BJ (cell line): Measurements from ENCODE around the gene LRBA. TPM values are rescaled to one million over a fixed set of nuclear protein-coding genes. Genes with fewer than 3 reads are reported as not detected.
"Not testable (repeated sequence)": the region's sequence is repeated elsewhere in the genome, so short reads cannot be mapped to it uniquely, and the experiment has no call there.

Experiments
- CTCF ChIA-PET: fragments of 350-600 bp; formaldehyde crosslinking; extraction: SDS; loops from one replicate; lab custom pipeline; 2021; ENCODE audit warnings: antibody characterized with exemption, inconsistent platforms; lab: Yijun Ruan, JAX
- POLR2A ChIA-PET: fragments of 300-600 bp; sonication (Branson Sonifier 250); formaldehyde crosslinking; extraction: SDS; loops from one replicate; lab custom pipeline; 2021; ENCODE audit warnings: antibody characterized with exemption; lab: Charles Lee
- DNase-seq: peaks from one replicate; pipeline ENCODE4 v3.0.0-alpha.2; 2011; ENCODE audit warnings: low read depth
- H3K27me3 ChIP-seq: 2 replicates; pipeline ENCODE4 v1.6.0; 2011; ENCODE audit warnings: low read length; ENCODE audit not compliant: control insufficient read depth, insufficient read depth
- H3K36me3 ChIP-seq: 2 replicates; pipeline ENCODE4 v1.5.1; 2011; ENCODE audit warnings: low read length; ENCODE audit not compliant: control insufficient read depth, insufficient read depth
- H3K4me3 ChIP-seq: 2 replicates; pipeline ENCODE4 v1.5.1; 2011; ENCODE audit warnings: low read depth, mild to moderate bottlenecking, control low read depth, low read length
- CTCF ChIP-seq: IDR thresholded peaks from 2 replicates; pipeline ENCODE4 v1.5.1; 2011; ENCODE audit warnings: low read depth, mild to moderate bottlenecking, control low read depth, inconsistent platforms, low read length, moderate library complexity; ENCODE audit not compliant: insufficient read depth
- polyA plus RNA-seq: library from polyadenylated mRNA; depleted of rRNA; stranded (reverse); fragments of >200 nt; gene quantifications from 2 replicates; pipeline ENCODE4 v1.2.3, GENCODE V29; 2011

LRBA gene
- polyA plus RNA-seq, 1 experiment: 8.2 TPM

- CTCF ChIA-PET: no interaction called here
- no peak overlapping the region for H3K4me3 ChIP-seq
- DNase-seq: no peak
- TF ChIP-seq CTCF: no peak
- H3K36me3 ChIP-seq: no peaks in the 10 kb centered on the region
- H3K27me3 ChIP-seq: no peaks in the 10 kb centered on the region
- POLR2A ChIA-PET: no interaction called here
Measured at GRCh38 chr4:151029537-151029936, 14.5 kb upstream of the LRBA start.

- H3K36me3 ChIP-seq, POLR2A ChIA-PET, H3K27me3 ChIP-seq, H3K4me3 ChIP-seq, DNase-seq, CTCF ChIA-PET: not testable (repeated sequence)
Measured at GRCh38 chr4:151029006-151029405, 13.9 kb upstream of the LRBA start.

GRCh38 chr4:151025759-151026158 lies 10.7 kb upstream of the LRBA start:
- DNase-seq: no peak
- Histone ChIP-seq H3K27me3 (no peaks in the 10 kb centered on the region), H3K4me3 (no peak overlapping the region), H3K36me3 (no peaks in the 10 kb centered on the region)
- ChIA-PET POLR2A (no interaction called here), CTCF (interaction anchor here (0.6 to 0.8 kb wide), 2 partner anchors 16 to 48 kb away, joined by 3 read pairs; no protein-coding TSS in a partner anchor)
- no peak for TF ChIP-seq CTCF

GRCh38 chr4:151022586-151022985 lies 7.5 kb upstream of the LRBA start:
- Histone ChIP-seq H3K27me3 (no peaks in the 10 kb centered on the region), H3K4me3 (no peak overlapping the region), H3K36me3 (no peaks in the 10 kb centered on the region)
- no peak for DNase-seq
- no peak for TF ChIP-seq CTCF
- ChIA-PET CTCF (interaction anchor here (0.6 to 1.1 kb wide), 2 partner anchors 76 to 355 kb away, joined by 3 read pairs; no protein-coding TSS in a partner anchor), POLR2A (no interaction called here)

GRCh38 chr4:151021637-151022334 lies 6.7 kb upstream of the LRBA start:
- POLR2A ChIA-PET: interaction anchor here (0.5 kb wide), 1 partner anchor 25 kb away, joined by 5 read pairs; no protein-coding TSS in a partner anchor
- no peaks in the 10 kb centered on the region for H3K27me3 ChIP-seq
- no peak for TF ChIP-seq CTCF
- H3K36me3 ChIP-seq: no peaks in the 10 kb centered on the region
- DNase-seq: no peak
- no peak overlapping the region for H3K4me3 ChIP-seq
- CTCF ChIA-PET: interaction anchor here (1.1 kb wide), 1 partner anchor 77 kb away, joined by 3 read pairs; no protein-coding TSS in a partner anchor
